ENCODE measurements around the gene TEPSIN. TPM values are rescaled to one million over a fixed set of nuclear protein-coding genes. Genes with fewer than 3 reads are reported as not detected.

The TEPSIN gene
- total RNA-seq, 2 donors from 2014 or later, result 30.0 to 45.0 TPM

- TF ChIP-seq CTCF (conservative IDR thresholded peaks at IDR 0.05), result no peak
- no peaks in the 10 kb centered on the region for H3K36me3 Mint-ChIP-seq (ENCODE audit: low read depth)
- no peaks in the 10 kb centered on the region for H3K4me1 ChIP-seq (ENCODE audit: control insufficient read depth, insufficient read depth, low read length)
- H3K27ac Mint-ChIP-seq, result no peak overlapping the region
- H3K9ac ChIP-seq (ENCODE audit: extremely low read depth, low read length, poor library complexity, severe bottlenecking), result no peak overlapping the region
- 93 to 100% methylated on average over 6 to 28 of the region's 28 CpGs for WGBS, 2 experiments (ENCODE audit: insufficient coverage in 1 of 2, insufficient read length in 1 of 2)
- H3K27ac ChIP-seq (ENCODE audit: low read depth, low read length), result no peak overlapping the region
- H3K4me3 Mint-ChIP-seq, result no peak overlapping the region
- no peaks in the 10 kb centered on the region for H3K4me1 Mint-ChIP-seq
- H3K27me3 ChIP-seq (ENCODE audit: control insufficient read depth, insufficient read depth, low read length, poor library complexity, severe bottlenecking), result no peaks in the 10 kb centered on the region
- no peaks in the 10 kb centered on the region for H3K36me3 ChIP-seq (ENCODE audit: control insufficient read depth, insufficient read depth, low read length)
- no peaks in the 10 kb centered on the region for H3K9me3 Mint-ChIP-seq
- no peak overlapping the region for H3K4me3 ChIP-seq (ENCODE audit: low read length)
- no peaks in the 10 kb centered on the region for H3K9me3 ChIP-seq (ENCODE audit: control insufficient read depth, low read length)
- H3K27me3 Mint-ChIP-seq (ENCODE audit: insufficient read depth), result no peaks in the 10 kb centered on the region
- no peak for DNase-seq
Measured at GRCh38 chr17:81190591-81190990, 48.3 kb downstream of the TEPSIN start.

GRCh38 chr17:81189670-81190530 is 49.0 kb downstream of the TEPSIN start:
- H3K27ac Mint-ChIP-seq, result no peak overlapping the region
- Histone ChIP-seq H3K9me3 (ENCODE audit: control insufficient read depth, low read length) (no peaks in the 10 kb centered on the region), H3K4me1 (ENCODE audit: control insufficient read depth, insufficient read depth, low read length) (no peaks in the 10 kb centered on the region), H3K36me3 (ENCODE audit: control insufficient read depth, insufficient read depth, low read length) (no peaks in the 10 kb centered on the region), H3K27ac (ENCODE audit: low read depth, low read length) (no peak overlapping the region), H3K9ac (ENCODE audit: extremely low read depth, low read length, poor library complexity, severe bottlenecking) (no peak overlapping the region), H3K4me3 (ENCODE audit: low read length) (no peak overlapping the region), H3K27me3 (ENCODE audit: control insufficient read depth, insufficient read depth, low read length, poor library complexity, severe bottlenecking) (no peaks in the 10 kb centered on the region)
- H3K36me3 Mint-ChIP-seq (ENCODE audit: low read depth), result no peaks in the 10 kb centered on the region
- no peaks in the 10 kb centered on the region for H3K4me1 Mint-ChIP-seq
- DNase-seq, result peak; percentile 78
- peak; percentile 72 for TF ChIP-seq CTCF (conservative IDR thresholded peaks at IDR 0.05)
- no peak overlapping the region for H3K4me3 Mint-ChIP-seq
- WGBS, 2 experiments (ENCODE audit: insufficient coverage in 1 of 2, insufficient read length in 1 of 2), result 93 to 94% methylated on average over 18 to 27 of the region's 27 CpGs
- no peaks in the 10 kb centered on the region for H3K9me3 Mint-ChIP-seq
- no peaks in the 10 kb centered on the region for H3K27me3 Mint-ChIP-seq (ENCODE audit: insufficient read depth)

GRCh38 chr17:81189016-81189415 is 49.8 kb downstream of the TEPSIN start:
- Mint-ChIP-seq H3K36me3 (ENCODE audit: low read depth) (no peaks in the 10 kb centered on the region), H3K27me3 (ENCODE audit: insufficient read depth) (no peaks in the 10 kb centered on the region)
- 80 to 93% methylated on average over 2 to 7 of the region's 7 CpGs for WGBS, 2 experiments (ENCODE audit: insufficient coverage in 1 of 2, insufficient read length in 1 of 2)

More at GRCh38 chr17:81189016-81189415, 49.8 kb downstream of the TEPSIN start:
- Histone ChIP-seq H3K4me3 (ENCODE audit: low read length) (no peak overlapping the region), H3K27ac (ENCODE audit: low read depth, low read length) (no peak overlapping the region), H3K27me3 (ENCODE audit: control insufficient read depth, insufficient read depth, low read length, poor library complexity, severe bottlenecking) (no peaks in the 10 kb centered on the region), H3K9me3 (ENCODE audit: control insufficient read depth, low read length) (no peaks in the 10 kb centered on the region), H3K4me1 (ENCODE audit: control insufficient read depth, insufficient read depth, low read length) (no peaks in the 10 kb centered on the region), H3K9ac (ENCODE audit: extremely low read depth, low read length, poor library complexity, severe bottlenecking) (no peak overlapping the region), H3K36me3 (ENCODE audit: control insufficient read depth, insufficient read depth, low read length) (no peaks in the 10 kb centered on the region)
- Mint-ChIP-seq H3K27ac (no peak overlapping the region), H3K4me3 (no peak overlapping the region), H3K9me3 (no peaks in the 10 kb centered on the region), H3K4me1 (no peaks in the 10 kb centered on the region)
- no peak for TF ChIP-seq CTCF (conservative IDR thresholded peaks at IDR 0.05)
- DNase-seq, result no peak

All from endodermal cell (in vitro differentiated cells).